ENCODE measurements around the gene KCNJ15. TPM values are rescaled to one million over a fixed set of nuclear protein-coding genes. Genes with fewer than 3 reads are reported as not detected.

Gene KCNJ15
- total and polyA plus RNA-seq, 2 experiments from 2014 or later = not detected

- no peak for TF ChIP-seq ZNF462 (CRISPR knock-in tag; IDR thresholded peaks at IDR 0.05)
- TF ChIP-seq NANOG (IDR thresholded peaks at IDR 0.05; ENCODE audit: borderline replicate concordance) = no peak
- TF ChIP-seq STAT1 (IDR thresholded peaks at IDR 0.05; ENCODE audit: unreplicated experiment) = no peak
- no peak for TF ChIP-seq EZH2phosphoT487 (IDR thresholded peaks at IDR 0.05; ENCODE audit: unreplicated experiment)
- no peak for TF ChIP-seq CREB1 (CRISPR knock-in tag; IDR thresholded peaks at IDR 0.05; ENCODE audit: low read depth)
- no peak for TF ChIP-seq ZNF114 (CRISPR knock-in tag; IDR thresholded peaks at IDR 0.05)
- no peak for TF ChIP-seq POLR2AphosphoS5 (IDR thresholded peaks at IDR 0.05; ENCODE audit: low read depth)
- no peak for TF ChIP-seq ZNF331 (CRISPR knock-in tag; IDR thresholded peaks at IDR 0.05; ENCODE audit: low read depth)
Measured at GRCh38 chr21:38280454-38280853, 23.7 kb downstream of the KCNJ15 start (continued).

- H3K4me2 ChIP-seq = no peak overlapping the region
- H3K27ac ChIP-seq (ENCODE audit: low read depth) = no peak overlapping the region
- Mint-ChIP-seq H3K36me3 (ENCODE audit: low read depth) (no peaks in the 10 kb centered on the region), H3K4me1 (no peaks in the 10 kb centered on the region), H3K27me3 (ENCODE audit: insufficient read depth, low read depth, poor library complexity) (peaks cover 5% of the 10 kb centered on the region), H3K4me3 (no peak overlapping the region), H3K27ac (no peak overlapping the region), H3K9me3 (no peaks in the 10 kb centered on the region)
- H3K4me1 ChIP-seq (ENCODE audit: insufficient read depth) = no peaks in the 10 kb centered on the region
- ATAC-seq (peak; percentile 23; the same call in 1 of the 3 replicates), DNase-seq (ENCODE audit: low spot score) (peak; percentile 20)
- no peaks in the 10 kb centered on the region for H3K79me2 ChIP-seq (replicated peaks; ENCODE audit: insufficient read depth)
- H4K20me1 ChIP-seq (replicated peaks; ENCODE audit: insufficient read depth) = no peaks in the 10 kb centered on the region
- no peaks in the 10 kb centered on the region for H3K36me3 ChIP-seq (ENCODE audit: insufficient read depth)
- peaks cover 19% of the 10 kb centered on the region; the same call in 1 of the 2 replicates for H3K9me2 ChIP-seq (ENCODE audit: insufficient read depth)
- H2AFZ ChIP-seq = no peak overlapping the region
- no peaks in the 10 kb centered on the region for H3K27me3 ChIP-seq (ENCODE audit: insufficient read depth)
- no peak overlapping the region for H3K4me3 ChIP-seq
- H3F3A ChIP-seq (replicated peaks; ENCODE audit: low read depth) = no peaks in the 10 kb centered on the region
- TF ChIP-seq CREB1 (CRISPR knock-in tag; IDR thresholded peaks at IDR 0.05; ENCODE audit: low read depth) (no peak), ETS1 (IDR thresholded peaks at IDR 0.05) (no peak), JUNB (IDR thresholded peaks at IDR 0.05; ENCODE audit: unreplicated experiment) (no peak), EZH2phosphoT487 (IDR thresholded peaks at IDR 0.05; ENCODE audit: unreplicated experiment) (no peak), ZNF114 (CRISPR knock-in tag; IDR thresholded peaks at IDR 0.05) (no peak), REST (IDR thresholded peaks at IDR 0.05; ENCODE audit: unreplicated experiment) (no peak), CTCF (conservative IDR thresholded peaks at IDR 0.05; ENCODE audit: low read depth in 2 of 2) (no peak), EZH2 (IDR thresholded peaks at IDR 0.05; ENCODE audit: low read depth, unreplicated experiment) (no peak), NANOG (IDR thresholded peaks at IDR 0.05; ENCODE audit: borderline replicate concordance) (no peak), ZNF331 (CRISPR knock-in tag; IDR thresholded peaks at IDR 0.05; ENCODE audit: low read depth) (no peak), STAT1 (IDR thresholded peaks at IDR 0.05; ENCODE audit: unreplicated experiment) (no peak)
Measured at GRCh38 chr21:38280867-38281266, 24.1 kb downstream of the KCNJ15 start.

Data from GM23338 (cell line).